Measurements from ENCODE around the gene PRLHR.
A peak's percentile ranks its signal among the peaks of the same experiment; 100 is the strongest.
"Not testable (repeated sequence)": the region's sequence is repeated elsewhere in the genome, so short reads cannot be mapped to it uniquely, and the experiment has no call there.

The PRLHR gene

GRCh38 chr10:118595598-118596425 lies at the start of gene PRLHR:
Gene PRLHR, minus strand, starts transcription at chr10:118595648. Its CDS starts 404 bp downstream, at chr10:118595244.
- no peak for DNase-seq

GRCh38 chr10:118642228-118642627 lies 46.8 kb upstream of the PRLHR start:
- DNase-seq: no peak

DNA sequence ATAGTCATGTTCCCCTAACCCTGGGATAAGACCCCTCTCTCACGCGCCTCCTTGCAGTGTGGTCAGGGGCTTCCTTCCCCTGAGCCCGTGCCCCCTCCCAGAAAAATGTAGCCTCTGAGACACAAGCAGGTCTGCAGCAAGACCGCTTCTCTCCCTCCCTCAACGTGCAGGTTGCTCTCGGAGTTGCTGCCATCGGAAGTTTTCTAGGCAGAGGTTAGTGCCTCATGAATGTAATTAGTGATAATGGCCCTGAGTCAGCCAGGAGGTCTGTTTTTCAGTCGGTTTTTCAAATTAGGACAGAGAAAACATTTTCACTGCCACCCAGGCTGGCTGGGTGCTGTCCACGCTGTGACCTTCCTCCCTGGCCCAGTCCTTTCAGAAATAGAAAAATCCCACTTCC lies 43.2 kb upstream of the PRLHR start:
- DNase-seq: no peak

DNA sequence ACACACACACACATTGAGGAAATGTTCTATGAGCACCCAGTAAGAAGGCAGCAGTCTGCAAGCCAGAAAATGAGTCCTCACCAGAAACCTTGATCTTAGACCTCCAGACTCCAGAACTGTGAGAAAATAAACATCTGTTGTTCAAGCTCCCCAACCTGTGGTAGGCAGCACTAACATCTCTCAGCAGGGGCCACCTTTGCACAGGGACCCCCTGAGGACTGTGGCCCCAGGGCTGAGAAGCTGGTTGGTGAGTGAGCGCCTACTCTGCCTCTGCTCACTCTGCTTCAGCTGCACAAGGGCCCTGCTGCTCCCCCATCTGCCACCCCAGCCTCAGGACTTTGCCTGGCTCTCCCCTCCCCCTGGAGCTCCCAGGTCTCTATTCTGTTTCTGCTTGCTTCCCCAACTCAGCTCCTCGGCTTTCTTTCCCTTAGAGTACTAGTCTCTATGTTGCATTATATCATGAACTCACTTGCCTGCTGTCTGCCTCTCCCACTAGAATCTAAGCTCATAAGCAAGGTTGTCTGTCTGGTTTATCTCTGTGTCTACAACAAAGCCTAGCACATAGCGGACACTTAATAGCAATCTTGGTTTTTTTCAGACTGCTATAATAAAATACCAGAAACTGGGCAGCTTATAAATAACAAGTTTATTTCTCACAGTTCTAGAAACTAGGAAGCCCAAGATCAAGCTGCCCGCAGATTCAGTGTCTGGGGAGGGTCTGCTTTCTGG lies 40.4 kb upstream of the PRLHR start:
- no peak for DNase-seq

DNA sequence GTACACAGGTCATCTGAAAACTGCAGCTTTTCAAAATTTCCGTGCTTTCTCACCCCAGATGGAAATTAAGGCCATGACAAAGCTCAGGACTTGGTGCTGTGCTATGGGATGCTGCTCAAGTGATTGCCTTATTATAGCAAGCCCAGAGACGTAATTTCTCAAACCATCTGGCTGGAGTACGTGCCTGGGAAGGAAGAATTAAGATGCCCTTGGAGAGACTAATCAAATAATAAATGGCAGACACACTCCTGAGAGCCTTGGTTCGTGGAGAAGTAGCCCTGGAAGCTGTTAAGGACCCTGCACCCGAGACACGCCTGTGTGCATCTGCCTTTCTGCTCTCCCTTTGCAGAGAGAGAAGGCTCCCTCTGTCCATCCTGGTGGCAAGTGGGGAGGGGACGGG lies 38.3 kb upstream of the PRLHR start:
- no peak for DNase-seq

DNA sequence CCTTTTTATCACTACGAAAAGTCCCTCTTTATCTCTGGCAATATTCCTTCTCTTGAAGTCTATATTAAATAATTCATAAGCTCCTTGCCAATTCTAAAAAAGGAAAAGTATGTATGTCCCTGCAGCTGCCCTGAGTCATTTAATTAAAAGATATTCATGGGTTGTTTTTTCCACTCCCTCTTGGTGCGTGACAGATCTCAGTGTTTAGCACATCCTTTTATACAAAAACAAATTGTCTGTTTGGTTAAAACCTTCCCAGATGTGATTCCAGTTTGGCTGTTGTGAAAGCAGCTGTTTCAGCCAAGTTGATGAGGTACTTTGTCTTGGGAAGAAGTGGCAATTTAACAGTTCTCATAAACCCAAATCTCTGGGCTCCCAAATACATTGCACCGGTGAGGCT lies 33.8 kb upstream of the PRLHR start:
- no peak for DNase-seq

- DNase-seq: no peak
Measured at GRCh38 chr10:118628397-118628796, 32.9 kb upstream of the PRLHR start.

DNA sequence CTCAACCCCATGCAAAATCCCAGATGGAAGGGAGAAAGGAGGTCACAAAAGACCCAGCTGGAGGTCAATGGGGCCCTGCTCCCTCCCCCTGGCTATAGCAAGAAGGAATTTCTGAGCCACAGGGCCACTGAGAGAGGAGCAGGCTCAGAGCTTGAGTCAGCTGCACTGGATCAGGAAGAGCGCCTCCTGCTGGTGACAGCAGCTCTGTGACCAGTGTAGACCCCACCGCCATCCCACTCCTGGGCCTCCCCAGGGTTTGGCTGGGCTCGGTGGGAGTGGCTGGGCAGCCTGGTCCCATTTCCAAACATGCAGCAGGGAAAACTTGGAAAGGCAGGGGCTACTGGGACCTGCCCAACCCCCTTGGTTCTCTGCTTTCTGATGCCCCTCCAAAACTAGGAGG lies 31.5 kb upstream of the PRLHR start:
- DNase-seq: no peak

GRCh38 chr10:118625504-118625903 lies 30.1 kb upstream of the PRLHR start:
- DNase-seq: no peak

- DNase-seq: no peak
Measured at GRCh38 chr10:118624747-118625146, 29.3 kb upstream of the PRLHR start.

- no peak for DNase-seq
Measured at GRCh38 chr10:118621304-118621942, 26.0 kb upstream of the PRLHR start.

DNA sequence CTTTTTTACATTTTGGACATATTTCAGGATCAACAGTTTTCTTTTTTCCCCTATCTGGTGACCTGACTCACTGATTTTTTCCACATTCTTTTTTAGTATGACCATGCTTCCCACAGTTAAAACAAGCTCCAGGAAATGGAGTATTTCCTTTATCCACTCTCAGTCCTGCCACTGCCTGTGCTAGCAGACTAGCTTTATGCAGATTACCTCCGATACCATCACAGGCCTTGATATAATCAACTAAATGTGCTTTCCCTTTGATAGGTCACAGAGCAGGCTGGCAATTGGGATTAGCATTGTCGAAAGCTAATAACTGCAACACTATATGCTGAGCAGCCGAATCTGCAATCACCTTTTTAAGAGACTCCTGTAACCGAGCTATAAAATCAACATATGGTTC lies 18.4 kb upstream of the PRLHR start:
- DNase-seq: not testable (repeated sequence)

DNA sequence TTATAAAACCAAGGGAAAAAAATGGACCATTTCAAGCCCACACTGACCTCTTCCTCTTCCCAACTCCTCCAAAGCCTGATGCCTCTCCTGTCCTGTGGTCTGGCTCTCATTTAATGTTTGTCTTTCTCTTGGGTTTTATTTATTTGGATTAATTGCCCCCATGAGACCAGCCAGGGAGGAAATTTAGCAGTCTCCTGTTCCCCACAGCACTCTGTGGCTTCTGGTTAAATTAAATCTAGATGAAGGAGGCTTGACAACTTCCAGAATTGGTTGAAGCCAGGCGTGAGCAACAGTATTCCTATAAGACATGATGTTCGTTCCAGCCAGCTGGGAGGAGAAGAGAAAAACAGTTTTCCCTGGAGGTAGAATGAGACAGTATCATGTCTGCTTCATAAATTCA lies 15.1 kb upstream of the PRLHR start:
- DNase-seq: no peak

GRCh38 chr10:118607768-118608354 lies 12.4 kb upstream of the PRLHR start:
- DNase-seq: no peak

DNA sequence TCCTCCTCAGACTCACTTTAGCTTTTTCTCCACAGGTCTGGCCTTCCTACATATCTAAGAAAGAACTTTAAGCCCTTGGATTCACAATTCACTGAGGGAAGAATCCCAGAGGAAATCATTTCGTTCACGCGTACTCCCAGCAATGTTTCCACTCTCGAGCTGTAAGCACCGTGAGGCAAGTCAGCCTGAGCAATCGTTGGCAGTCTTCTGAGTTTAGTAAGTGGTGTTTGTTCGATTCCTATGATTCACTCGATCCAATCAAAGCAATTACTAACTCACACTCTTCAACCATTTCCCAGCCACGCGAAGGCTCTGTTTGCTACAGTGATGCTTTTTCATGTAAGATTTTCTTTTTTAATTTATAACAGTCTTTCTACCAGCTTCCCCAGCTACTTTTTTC lies 10.2 kb upstream of the PRLHR start:
- DNase-seq: no peak

- DNase-seq: no peak
Measured at GRCh38 chr10:118596426-118597124, 1.1 kb upstream of the PRLHR start.

- no peak for DNase-seq
Measured at GRCh38 chr10:118595064-118595420, 406 bp downstream of the PRLHR start.

DNA sequence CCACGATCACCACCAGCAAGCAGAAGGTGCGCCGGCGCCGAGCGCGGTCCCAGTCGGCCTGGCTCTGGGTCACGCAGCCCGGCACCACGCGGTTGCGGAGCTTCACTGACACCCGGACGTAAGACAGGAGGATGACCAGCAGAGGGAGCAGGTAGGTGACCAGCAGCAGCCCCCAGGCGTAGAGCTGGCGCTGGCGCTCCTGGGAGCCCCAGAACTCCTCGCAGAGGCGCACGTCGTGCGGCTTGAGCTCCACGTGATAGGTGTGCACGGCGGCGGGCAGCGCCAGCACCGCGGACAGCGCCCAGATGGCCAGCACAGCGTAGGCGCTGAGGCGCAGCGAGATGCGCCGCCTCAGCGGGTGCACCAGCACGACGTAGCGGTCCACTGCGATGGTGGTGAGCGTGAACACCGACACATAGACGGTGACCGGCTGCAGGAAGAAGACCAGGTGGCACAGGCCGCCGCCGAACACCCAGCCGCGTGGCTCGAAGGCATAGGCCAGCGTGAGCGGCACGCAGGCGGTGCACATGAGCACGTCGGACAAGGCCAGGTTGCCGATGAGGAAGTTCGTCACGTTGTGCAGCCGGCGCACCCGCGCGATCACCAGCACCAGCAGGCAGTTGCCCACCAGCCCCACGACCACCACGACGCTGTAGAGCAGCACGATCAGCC lies 920 bp downstream of the PRLHR start:
- no peak for DNase-seq

- peak; percentile 2 to 37 for DNase-seq
Measured at GRCh38 chr10:118592675-118593330, 2.6 kb downstream of the PRLHR start.

DNA sequence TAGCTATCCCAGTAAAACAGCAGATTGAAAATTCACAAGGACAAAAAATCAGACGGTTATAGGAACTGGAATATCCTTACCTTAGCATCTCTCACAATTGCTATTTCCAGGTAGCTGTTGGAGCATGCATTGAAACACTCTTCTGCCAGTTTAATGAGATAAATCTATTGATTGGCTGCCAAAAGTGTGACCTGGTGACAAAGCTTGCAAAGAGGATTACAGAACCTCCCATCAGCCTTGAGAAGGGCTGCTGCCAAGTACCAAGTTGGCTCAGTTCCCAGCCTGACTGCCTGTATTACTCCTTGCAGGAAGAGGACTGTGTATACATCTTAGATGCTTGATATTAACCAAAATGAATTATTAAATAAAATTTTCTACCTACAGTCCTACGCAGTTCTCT lies 5.1 kb downstream of the PRLHR start:
- DNase-seq: no peak

DNA sequence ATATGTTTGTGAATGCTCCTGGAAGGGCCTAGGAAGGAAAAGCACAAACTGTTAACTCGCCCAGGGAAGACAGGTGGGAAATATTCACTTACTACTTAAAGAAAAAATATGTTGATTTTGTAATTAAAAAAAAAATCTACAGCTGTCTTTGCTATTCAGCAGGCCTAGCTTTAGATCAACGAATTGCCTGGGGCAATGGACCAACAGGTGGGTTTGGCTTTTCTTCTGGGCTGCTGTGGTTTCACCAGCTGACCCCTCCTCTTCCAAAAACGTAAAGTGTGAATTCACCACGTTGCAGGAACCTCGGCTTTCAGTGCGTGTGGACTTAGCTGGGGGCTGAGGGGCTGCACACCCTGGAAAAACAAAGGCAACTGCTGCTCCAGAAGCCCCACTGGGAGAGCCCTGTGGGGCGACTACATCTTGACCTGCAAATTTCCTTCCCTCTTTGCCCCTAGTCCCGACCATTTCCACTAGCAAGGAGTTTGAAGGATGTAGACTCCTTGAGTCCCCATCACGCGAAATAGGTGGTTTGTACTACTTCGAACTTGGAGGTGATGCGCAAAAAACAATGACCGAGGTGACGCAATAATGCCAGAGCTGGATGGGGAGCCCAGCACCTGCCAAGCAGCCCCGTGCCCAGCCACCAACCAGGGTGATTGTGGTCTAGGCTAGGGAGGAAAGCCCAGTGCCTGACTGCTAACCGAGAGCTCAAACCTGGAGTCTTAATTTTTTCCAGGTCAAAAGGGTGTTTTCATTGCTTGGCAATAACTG lies 7.4 kb downstream of the PRLHR start:
- no peak for DNase-seq

All from NCI-H1930 (cell line).